ENCODE results near the gene APOA5. TPM values are rescaled to one million over a fixed set of nuclear protein-coding genes. Genes with fewer than 3 reads are reported as not detected.

The APOA5 gene
- total RNA-seq, 1 donor: not detected

DNA sequence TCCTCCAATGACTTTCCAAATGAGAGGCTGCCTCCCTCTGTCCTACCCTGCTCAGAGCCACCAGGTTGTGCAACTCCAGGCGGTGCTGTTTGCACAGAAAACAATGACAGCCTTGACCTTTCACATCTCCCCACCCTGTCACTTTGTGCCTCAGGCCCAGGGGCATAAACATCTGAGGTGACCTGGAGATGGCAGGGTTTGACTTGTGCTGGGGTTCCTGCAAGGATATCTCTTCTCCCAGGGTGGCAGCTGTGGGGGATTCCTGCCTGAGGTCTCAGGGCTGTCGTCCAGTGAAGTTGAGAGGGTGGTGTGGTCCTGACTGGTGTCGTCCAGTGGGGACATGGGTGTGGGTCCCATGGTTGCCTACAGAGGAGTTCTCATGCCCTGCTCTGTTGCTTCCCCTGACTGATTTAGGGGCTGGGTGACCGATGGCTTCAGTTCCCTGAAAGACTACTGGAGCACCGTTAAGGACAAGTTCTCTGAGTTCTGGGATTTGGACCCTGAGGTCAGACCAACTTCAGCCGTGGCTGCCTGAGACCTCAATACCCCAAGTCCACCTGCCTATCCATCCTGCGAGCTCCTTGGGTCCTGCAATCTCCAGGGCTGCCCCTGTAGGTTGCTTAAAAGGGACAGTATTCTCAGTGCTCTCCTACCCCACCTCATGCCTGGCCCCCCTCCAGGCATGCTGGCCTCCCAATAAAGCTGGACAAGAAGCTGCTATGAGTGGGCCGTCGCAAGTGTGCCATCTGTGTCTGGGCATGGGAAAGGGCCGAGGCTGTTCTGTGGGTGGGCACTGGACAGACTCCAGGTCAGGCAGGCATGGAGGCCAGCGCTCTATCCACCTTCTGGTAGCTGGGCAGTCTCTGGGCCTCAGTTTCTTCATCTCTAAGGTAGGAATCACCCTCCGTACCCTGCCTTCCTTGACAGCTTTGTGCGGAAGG is 40.9 kb upstream of the APOA5 start:
- TF ChIP-seq, protein P1, sequence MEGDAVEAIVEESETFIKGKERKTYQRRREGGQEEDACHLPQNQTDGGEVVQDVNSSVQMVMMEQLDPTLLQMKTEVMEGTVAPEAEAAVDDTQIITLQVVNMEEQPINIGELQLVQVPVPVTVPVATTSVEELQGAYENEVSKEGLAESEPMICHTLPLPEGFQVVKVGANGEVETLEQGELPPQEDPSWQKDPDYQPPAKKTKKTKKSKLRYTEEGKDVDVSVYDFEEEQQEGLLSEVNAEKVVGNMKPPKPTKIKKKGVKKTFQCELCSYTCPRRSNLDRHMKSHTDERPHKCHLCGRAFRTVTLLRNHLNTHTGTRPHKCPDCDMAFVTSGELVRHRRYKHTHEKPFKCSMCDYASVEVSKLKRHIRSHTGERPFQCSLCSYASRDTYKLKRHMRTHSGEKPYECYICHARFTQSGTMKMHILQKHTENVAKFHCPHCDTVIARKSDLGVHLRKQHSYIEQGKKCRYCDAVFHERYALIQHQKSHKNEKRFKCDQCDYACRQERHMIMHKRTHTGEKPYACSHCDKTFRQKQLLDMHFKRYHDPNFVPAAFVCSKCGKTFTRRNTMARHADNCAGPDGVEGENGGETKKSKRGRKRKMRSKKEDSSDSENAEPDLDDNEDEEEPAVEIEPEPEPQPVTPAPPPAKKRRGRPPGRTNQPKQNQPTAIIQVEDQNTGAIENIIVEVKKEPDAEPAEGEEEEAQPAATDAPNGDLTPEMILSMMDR (IDR thresholded peaks at IDR 0.05; ENCODE audit: extremely low read depth, low read depth, low read length): no peak
- Histone ChIP-seq H3K27me3 (ENCODE audit: insufficient read depth, low read length) (no peaks in the 10 kb centered on the region), H4K20me1 (ENCODE audit: insufficient read depth, low read length) (no peaks in the 10 kb centered on the region), H3K79me2 (ENCODE audit: insufficient read depth, low read length) (no peaks in the 10 kb centered on the region), H3K4me2 (ENCODE audit: insufficient read depth, low read length) (no peak overlapping the region), H3K9me3 (ENCODE audit: low read depth, low read length) (no peaks in the 10 kb centered on the region), H3K36me3 (ENCODE audit: insufficient read depth, low read length) (no peaks in the 10 kb centered on the region), H3K4me1 (ENCODE audit: insufficient read depth, low read length) (peaks cover 9% of the 10 kb centered on the region), H3K27ac (ENCODE audit: low read depth, low read length) (no peak overlapping the region), H3K4me3 (ENCODE audit: insufficient read depth, low read length) (no peak overlapping the region), H2AFZ (ENCODE audit: low read length) (no peak overlapping the region)
- peak; percentile 79 for DNase-seq (ENCODE audit: insufficient read length, low spot score, missing footprints)

DNA sequence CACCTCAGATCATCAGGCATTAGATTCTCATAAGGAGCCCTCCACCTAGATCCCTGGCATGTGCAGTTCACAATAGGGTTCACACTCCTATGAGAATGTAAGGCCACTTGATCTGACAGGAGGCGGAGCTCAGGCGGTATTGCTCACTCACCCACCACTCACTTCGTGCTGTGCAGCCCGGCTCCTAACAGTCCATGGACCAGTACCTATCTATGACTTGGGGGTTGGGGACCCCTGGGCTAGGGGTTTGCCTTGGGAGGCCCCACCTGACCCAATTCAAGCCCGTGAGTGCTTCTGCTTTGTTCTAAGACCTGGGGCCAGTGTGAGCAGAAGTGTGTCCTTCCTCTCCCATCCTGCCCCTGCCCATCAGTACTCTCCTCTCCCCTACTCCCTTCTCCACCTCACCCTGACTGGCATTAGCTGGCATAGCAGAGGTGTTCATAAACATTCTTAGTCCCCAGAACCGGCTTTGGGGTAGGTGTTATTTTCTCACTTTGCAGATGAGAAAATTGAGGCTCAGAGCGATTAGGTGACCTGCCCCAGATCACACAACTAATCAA is 40.2 kb upstream of the APOA5 start:
- no peak for DNase-seq (ENCODE audit: insufficient read length, low spot score, missing footprints)
- Histone ChIP-seq H4K20me1 (ENCODE audit: insufficient read depth, low read length) (no peaks in the 10 kb centered on the region), H3K4me1 (ENCODE audit: insufficient read depth, low read length) (peaks cover 9% of the 10 kb centered on the region), H3K27me3 (ENCODE audit: insufficient read depth, low read length) (no peaks in the 10 kb centered on the region), H2AFZ (ENCODE audit: low read length) (no peak overlapping the region), H3K36me3 (ENCODE audit: insufficient read depth, low read length) (no peaks in the 10 kb centered on the region), H3K79me2 (ENCODE audit: insufficient read depth, low read length) (no peaks in the 10 kb centered on the region), H3K4me3 (ENCODE audit: insufficient read depth, low read length) (no peak overlapping the region), H3K9me3 (ENCODE audit: low read depth, low read length) (no peaks in the 10 kb centered on the region), H3K27ac (ENCODE audit: low read depth, low read length) (no peak overlapping the region), H3K4me2 (ENCODE audit: insufficient read depth, low read length) (no peak overlapping the region)
- TF ChIP-seq, protein P1 (IDR thresholded peaks at IDR 0.05; ENCODE audit: extremely low read depth, low read depth, low read length): no peak

DNA sequence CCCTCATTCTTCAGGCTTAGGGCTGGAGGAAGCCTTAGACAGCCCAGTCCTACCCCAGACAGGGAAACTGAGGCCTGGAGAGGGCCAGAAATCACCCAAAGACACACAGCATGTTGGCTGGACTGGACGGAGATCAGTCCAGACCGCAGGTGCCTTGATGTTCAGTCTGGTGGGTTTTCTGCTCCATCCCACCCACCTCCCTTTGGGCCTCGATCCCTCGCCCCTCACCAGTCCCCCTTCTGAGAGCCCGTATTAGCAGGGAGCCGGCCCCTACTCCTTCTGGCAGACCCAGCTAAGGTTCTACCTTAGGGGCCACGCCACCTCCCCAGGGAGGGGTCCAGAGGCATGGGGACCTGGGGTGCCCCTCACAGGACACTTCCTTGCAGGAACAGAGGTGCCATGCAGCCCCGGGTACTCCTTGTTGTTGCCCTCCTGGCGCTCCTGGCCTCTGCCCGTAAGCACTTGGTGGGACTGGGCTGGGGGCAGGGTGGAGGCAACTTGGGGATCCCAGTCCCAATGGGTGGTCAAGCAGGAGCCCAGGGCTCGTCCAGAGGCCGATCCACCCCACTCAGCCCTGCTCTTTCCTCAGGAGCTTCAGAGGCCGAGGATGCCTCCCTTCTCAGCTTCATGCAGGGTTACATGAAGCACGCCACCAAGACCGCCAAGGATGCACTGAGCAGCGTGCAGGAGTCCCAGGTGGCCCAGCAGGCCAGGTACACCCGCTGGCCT is 38.7 kb upstream of the APOA5 start:
- H3K9me3 ChIP-seq (ENCODE audit: low read depth, low read length): no peaks in the 10 kb centered on the region
- TF ChIP-seq, protein P1 (IDR thresholded peaks at IDR 0.05; ENCODE audit: extremely low read depth, low read depth, low read length): no peak
- H4K20me1 ChIP-seq (ENCODE audit: insufficient read depth, low read length): no peaks in the 10 kb centered on the region
- peaks cover 9% of the 10 kb centered on the region for H3K4me1 ChIP-seq (ENCODE audit: insufficient read depth, low read length)
- no peak overlapping the region for H3K4me2 ChIP-seq (ENCODE audit: insufficient read depth, low read length)
- no peaks in the 10 kb centered on the region for H3K27me3 ChIP-seq (ENCODE audit: insufficient read depth, low read length)
- H3K27ac ChIP-seq (ENCODE audit: low read depth, low read length): no peak overlapping the region
- DNase-seq (ENCODE audit: insufficient read length, low spot score, missing footprints): no peak
- H3K79me2 ChIP-seq (ENCODE audit: insufficient read depth, low read length): no peaks in the 10 kb centered on the region
- no peak overlapping the region for H3K4me3 ChIP-seq (ENCODE audit: insufficient read depth, low read length)
- no peak overlapping the region for H2AFZ ChIP-seq (ENCODE audit: low read length)
- no peaks in the 10 kb centered on the region for H3K36me3 ChIP-seq (ENCODE audit: insufficient read depth, low read length)
